ENCODE measurements around the gene KAT6B.

KAT6B gene

GRCh38 chr10:74953214-74953613 lies 126.8 kb downstream of the KAT6B start:
- DNase-seq (ENCODE audit: low read depth), result no peak

DNA sequence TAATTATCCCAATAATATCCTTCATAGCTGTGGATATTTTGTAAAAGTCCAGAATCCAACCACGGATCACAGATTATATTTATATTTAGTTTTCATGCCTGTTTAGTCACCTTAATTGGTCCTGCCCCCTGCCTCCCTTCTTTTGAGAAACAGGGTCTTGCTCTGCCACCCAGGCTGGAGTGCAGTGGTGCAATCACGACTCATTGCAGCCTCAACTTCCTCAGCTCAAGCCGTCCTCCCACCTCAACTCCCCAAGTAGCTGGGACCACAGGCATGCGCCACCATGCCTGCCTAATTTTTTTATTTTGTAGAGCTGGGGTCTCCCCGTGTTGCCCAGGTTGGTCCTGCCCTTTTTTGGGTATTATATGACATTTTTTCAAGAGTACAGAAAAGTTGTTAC lies 129.4 kb downstream of the KAT6B start:
- no peak for DNase-seq (ENCODE audit: low read depth)

DNA sequence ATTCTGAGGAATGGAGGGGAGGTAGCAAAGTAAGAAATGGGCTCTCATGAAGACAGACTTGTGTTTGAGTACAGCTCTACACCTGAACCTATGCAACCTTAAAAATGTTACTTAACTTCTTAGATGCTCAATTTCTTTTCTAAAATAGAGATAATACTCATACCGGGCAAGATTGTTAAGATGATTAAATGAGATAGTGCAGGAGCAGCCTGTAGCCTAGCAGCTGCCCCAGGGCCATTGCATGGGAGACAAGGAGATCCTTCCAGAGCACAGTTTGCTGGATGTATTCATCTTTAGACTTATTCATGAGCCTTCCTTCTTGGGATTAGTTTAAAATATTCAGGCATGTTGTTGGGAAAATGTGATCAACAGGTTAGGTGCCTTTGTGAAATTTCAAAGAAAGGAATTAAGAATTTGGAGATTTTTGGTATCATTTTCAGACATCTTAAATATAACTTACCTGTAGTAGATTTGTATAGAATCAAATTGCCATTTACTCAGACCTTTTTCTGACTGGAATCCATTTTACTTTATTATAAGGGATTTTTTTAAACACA lies 130.2 kb downstream of the KAT6B start:
- DNase-seq (ENCODE audit: low read depth), result no peak

DNA sequence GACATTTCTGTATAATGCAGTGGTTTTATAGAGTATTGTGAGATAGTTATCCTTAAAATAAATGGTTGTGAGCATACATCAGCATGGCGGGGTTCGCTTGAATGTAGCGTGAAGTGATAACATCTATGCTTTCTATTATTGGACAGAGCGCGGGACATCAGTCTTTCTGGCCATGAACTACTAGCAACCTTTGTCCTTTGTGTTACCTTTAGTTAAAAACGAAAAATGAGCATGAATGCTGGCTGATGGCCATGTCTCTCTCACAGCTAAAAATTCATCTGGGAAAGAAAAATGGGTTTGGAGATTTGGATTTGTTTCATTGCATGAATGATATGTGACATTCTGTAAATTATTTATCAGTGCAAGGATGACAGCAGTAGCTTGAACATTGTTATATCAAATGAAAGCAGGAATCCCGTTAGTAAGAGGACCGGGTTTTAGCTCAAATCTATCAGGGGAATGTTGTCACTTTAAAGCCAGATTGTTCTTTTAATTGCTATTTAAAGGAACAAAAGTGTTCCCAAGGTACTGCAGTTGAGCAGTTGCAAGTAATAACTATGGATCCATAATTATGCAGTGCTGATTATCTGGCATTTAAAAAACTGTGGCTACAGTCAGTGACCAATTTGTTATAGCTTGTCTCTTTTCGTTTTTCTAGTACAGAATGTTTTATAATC lies 131.0 kb downstream of the KAT6B start:
- no peak for DNase-seq (ENCODE audit: low read depth)

DNA sequence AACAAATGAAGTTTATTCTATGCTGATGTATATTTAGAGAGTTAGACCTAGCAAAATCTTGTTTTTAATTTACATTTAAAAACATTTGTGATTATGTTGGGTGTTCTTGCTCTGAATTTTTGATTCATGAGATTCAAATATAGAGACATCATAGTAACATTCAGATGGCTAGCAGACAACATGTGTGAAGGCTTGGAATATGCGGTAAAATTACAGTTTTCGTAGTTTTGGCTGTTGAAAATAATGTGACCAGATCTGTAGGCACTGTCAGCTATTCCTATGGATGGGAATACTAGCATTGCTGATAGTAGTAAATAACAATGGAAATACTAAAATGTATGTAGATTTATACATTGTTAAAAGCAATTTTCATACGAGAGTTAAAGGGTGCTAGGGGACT lies 131.9 kb downstream of the KAT6B start:
- no peak for DNase-seq (ENCODE audit: low read depth)

GRCh38 chr10:74960670-74961069 lies 134.3 kb downstream of the KAT6B start:
- DNase-seq (ENCODE audit: low read depth), result no peak

DNA sequence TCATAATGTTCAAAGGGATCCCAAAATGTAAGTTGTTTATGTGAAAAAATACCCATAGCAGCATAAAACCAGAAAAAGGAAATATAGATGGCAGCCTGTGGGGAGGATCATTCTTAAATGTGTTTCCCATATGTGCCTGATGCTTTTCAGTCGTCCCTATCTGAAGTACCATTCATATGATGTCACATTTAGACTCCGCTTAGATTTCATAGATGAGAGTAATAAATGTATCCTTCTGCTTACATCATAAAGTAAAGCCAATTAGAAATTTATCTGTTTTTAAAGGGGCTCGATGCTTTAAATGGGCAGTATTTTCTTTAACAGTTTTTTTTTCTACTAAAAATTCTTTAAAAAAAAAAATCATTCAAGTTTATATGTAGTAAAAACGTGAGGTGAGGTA lies 136.1 kb downstream of the KAT6B start:
- no peak for DNase-seq (ENCODE audit: low read depth)

DNA sequence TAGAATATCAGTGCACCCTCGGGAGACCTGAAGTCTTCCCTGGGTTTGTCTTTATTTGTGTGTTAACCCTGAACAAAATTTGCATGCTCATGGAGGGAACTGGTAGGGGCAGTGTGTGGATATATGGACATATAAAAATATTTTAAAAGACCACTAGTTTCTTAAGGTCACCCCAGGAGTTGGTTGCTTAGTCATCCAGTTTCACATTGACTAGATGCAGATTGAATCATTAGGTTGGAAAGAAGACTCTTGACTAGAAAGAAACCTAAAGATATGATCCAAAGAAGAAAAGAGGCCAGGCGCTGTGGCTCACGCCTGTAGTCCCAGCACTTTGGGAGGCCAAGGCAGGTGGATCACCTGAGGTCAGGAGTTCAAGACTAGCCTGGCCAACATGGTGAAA lies 137.1 kb downstream of the KAT6B start:
- no peak for DNase-seq (ENCODE audit: low read depth)

DNA sequence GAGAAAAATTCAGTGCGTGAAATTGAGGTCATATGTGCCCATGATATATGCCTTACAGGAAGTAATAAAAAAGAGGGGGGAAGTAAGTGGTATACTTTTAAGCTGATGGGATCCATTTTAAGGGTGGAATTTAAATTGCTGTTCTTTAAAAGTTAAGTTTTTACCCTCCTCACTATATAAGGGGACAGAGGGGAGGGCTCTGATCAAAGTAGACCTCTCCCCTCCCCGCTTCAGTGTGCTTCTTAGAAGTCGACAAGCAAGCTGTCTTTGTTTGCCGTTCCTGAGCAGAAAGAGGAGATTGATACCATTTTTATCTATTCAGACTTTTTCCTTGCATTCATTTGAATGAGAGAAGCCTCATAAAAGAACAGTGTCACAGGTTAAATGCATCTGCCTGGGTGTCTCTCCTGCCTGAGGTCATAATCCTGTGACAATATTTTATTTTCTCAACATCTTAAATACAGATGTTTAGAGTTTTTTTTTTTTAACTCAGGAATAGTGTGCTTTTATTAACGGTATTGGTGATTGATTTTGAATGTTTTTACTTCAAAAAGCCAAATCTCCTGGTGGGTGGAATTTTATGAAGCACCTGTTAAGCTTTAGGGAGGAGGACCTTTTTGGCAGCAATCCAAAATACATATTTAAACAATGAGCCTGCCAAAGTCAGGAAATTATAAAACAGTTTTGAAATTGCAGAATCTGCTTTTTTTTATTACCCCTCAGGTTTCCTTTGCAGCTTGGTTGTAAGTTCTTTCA lies 141.7 kb downstream of the KAT6B start:
- no peak for DNase-seq (ENCODE audit: low read depth)

DNA sequence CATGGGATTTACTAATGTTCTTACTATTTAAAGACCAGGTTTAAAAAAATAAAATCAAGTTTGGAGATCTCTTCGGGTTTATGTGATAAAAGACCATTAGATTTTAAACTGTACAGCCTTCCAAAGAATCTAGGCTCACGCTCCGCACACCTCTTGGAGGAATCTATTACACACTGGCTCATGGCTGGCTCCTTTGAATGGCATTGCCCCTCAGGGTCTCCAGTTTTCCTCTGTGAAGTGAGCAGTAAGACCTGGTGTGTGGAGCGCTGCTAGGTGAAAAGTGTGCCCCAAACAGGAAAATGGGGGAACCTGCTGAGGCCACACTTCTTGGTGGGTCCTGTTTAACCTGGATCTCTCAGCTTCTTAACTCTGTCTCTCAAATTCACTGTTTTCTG lies 142.3 kb downstream of the KAT6B start:
- no peak for DNase-seq (ENCODE audit: low read depth)

- DNase-seq (ENCODE audit: low read depth), result no peak
Measured at GRCh38 chr10:74969093-74969492, 142.7 kb downstream of the KAT6B start.

- DNase-seq (ENCODE audit: low read depth), result no peak
Measured at GRCh38 chr10:74969530-74969929, 143.1 kb downstream of the KAT6B start.

GRCh38 chr10:74973741-74974392 lies 147.5 kb downstream of the KAT6B start:
- no peak for DNase-seq (ENCODE audit: low read depth)

GRCh38 chr10:74975758-74976157 lies 149.4 kb downstream of the KAT6B start:
- DNase-seq (ENCODE audit: low read depth), result no peak

GRCh38 chr10:74976565-74976964 lies 150.2 kb downstream of the KAT6B start:
- no peak for DNase-seq (ENCODE audit: low read depth)

GRCh38 chr10:74977072-74977471 lies 150.7 kb downstream of the KAT6B start:
- DNase-seq (ENCODE audit: low read depth), result no peak

DNA sequence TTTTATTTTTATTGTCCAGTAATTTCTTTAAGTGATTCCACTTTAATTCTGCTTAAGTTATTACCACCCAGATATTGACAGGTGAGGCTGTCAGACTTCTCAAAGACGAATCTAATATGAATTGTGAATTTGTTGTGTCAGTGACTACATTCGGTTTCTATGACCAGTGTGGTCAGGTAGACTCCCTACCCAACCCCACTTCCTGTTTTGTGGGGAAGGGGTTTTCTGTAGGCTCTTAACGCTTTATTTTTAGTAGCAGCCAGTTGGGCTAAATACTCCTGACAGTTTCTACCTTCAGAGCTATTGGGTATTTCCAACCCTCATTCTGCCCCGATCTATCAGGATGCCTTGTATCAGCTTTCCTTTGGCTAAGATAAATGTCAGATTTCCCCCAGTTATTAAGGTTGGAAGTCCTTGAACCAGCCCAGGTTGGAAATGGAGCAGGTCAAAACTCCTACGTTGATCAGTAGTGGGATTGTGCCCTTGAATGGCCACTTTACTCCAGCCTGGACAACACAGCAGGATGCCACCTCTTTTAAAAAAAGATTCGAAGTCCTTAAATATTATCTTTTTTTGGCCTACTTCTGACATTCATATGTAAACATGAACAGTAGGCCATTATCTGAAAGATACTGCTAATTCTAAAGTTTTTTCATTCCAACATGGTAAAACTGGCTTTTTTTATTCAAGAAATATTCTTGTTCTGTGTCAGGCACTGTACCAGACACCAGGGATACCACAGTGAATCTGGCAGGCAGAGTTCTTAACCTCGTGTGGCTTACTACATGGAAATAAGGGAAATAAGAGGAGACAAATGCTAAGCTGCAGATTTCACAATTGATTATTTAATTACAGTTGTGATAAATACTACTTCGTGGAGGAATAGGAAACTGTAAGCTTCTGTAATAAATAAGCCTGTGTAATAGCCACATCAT lies 151.8 kb downstream of the KAT6B start:
- DNase-seq (ENCODE audit: low read depth), result peak; percentile 8

GRCh38 chr10:74981831-74982633 lies 155.6 kb downstream of the KAT6B start:
- no peak for DNase-seq (ENCODE audit: low read depth)

DNA sequence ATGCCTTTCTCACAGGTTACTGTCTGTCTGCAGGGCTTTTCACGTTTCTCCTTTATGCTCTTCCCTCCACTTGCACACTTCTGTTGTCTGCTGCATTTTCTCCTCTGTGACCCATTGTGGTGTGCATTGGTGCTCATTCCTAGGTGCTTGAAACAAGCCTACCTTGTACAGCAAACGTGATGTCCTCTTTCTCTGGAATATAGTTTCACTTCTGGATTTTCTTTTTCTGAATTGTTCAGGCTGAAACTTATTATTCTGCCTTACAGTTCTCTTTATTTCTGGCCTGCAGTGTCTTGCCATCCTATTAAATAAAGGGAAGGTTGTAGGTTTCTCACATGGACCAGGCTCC lies 156.2 kb downstream of the KAT6B start:
- DNase-seq (ENCODE audit: low read depth), result no peak

DNA sequence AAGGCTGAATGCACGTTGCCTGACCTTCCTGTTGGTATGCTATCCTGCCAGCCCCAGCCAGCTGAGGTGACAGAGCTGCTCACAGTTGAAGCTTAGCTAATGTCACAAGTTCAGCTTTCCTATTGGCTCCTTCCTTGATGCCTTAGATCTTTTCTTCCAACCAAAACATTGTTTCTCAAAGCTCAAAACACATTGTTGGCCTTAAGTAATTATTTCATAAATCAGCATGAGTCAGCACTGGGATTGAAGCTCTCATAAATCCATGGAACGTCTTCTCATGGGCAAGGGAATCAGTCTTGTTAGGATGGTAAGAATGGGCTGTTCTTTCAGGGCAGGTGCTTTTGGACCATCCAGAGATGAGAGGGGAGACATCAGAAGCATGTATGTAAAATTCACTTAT lies 157.0 kb downstream of the KAT6B start:
- DNase-seq (ENCODE audit: low read depth), result no peak
